ENCODE results near the gene ATXN1.

The ATXN1 gene

GRCh38 chr6:16498957-16499356, 262.3 kb downstream of the ATXN1 start:
- no peak for DNase-seq (ENCODE audit: low read depth in 2 of 2)

GRCh38 chr6:16498237-16498636, 263.0 kb downstream of the ATXN1 start:
- DNase-seq (ENCODE audit: low read depth in 2 of 2) = no peak

GRCh38 chr6:16496991-16497801, 264.1 kb downstream of the ATXN1 start:
- DNase-seq (ENCODE audit: low read depth in 2 of 2) = no peak

- no peak for DNase-seq (ENCODE audit: low read depth in 2 of 2)
Observed at GRCh38 chr6:16496210-16496609, 265.1 kb downstream of the ATXN1 start.

GRCh38 chr6:16494793-16495192, 266.5 kb downstream of the ATXN1 start:
- DNase-seq (ENCODE audit: low read depth in 2 of 2) = no peak

- DNase-seq (ENCODE audit: low read depth in 2 of 2) = no peak
Observed at GRCh38 chr6:16493802-16494201, 267.5 kb downstream of the ATXN1 start.

GRCh38 chr6:16493112-16493511, 268.1 kb downstream of the ATXN1 start:
- DNase-seq (ENCODE audit: low read depth in 2 of 2) = no peak

GRCh38 chr6:16491666-16492313, 269.5 kb downstream of the ATXN1 start:
- no peak for DNase-seq (ENCODE audit: low read depth in 2 of 2)

GRCh38 chr6:16490616-16491015, 270.6 kb downstream of the ATXN1 start:
- DNase-seq (ENCODE audit: low read depth in 2 of 2) = no peak

- no peak for DNase-seq (ENCODE audit: low read depth in 2 of 2)
Observed at GRCh38 chr6:16488813-16489212, 272.4 kb downstream of the ATXN1 start.

- DNase-seq (ENCODE audit: low read depth in 2 of 2) = no peak
Observed at GRCh38 chr6:16487996-16488674, 273.1 kb downstream of the ATXN1 start.

- DNase-seq (ENCODE audit: low read depth in 2 of 2) = no peak
Observed at GRCh38 chr6:16486661-16487060, 274.6 kb downstream of the ATXN1 start.

- no peak for DNase-seq (ENCODE audit: low read depth in 2 of 2)
Observed at GRCh38 chr6:16483315-16483875, 277.9 kb downstream of the ATXN1 start.

GRCh38 chr6:16482702-16483314, 278.5 kb downstream of the ATXN1 start:
- no peak for DNase-seq (ENCODE audit: low read depth in 2 of 2)

- no peak for DNase-seq (ENCODE audit: low read depth in 2 of 2)
Observed at GRCh38 chr6:16481697-16482399, 279.4 kb downstream of the ATXN1 start.

GRCh38 chr6:16480763-16481560, 280.3 kb downstream of the ATXN1 start:
- no peak for DNase-seq (ENCODE audit: low read depth in 2 of 2)

GRCh38 chr6:16477367-16478149, 283.7 kb downstream of the ATXN1 start:
- no peak for DNase-seq (ENCODE audit: low read depth in 2 of 2)

- no peak for DNase-seq (ENCODE audit: low read depth in 2 of 2)
Observed at GRCh38 chr6:16476861-16477260, 284.4 kb downstream of the ATXN1 start.

GRCh38 chr6:16475494-16475781, 285.8 kb downstream of the ATXN1 start:
- no peak for DNase-seq (ENCODE audit: low read depth in 2 of 2)

Measured in fibroblast of skin of left biceps (primary cell).